GM21576 (cell line): ENCODE measurements around the gene ZC3H12A.
"Not testable (repeated sequence)": the region's sequence is repeated elsewhere in the genome, so short reads cannot be mapped to it uniquely, and the experiment has no call there.

ENCODE experiments used
- ATAC-seq: cut with Tn5 transposase; IDR thresholded peaks from one replicate; pipeline ENCODE4 v1.9.1; 2021; ENCODE audit warnings: mild to moderate bottlenecking, moderate library complexity; ENCODE audit not compliant: unreplicated experiment

The ZC3H12A gene

GRCh38 chr1:37498872-37499617 lies 24.7 kb downstream of the ZC3H12A start:
- no peak for ATAC-seq

GRCh38 chr1:37501661-37502060 lies 27.3 kb downstream of the ZC3H12A start:
- ATAC-seq: no peak

GRCh38 chr1:37502104-37502503 lies 27.7 kb downstream of the ZC3H12A start:
- no peak for ATAC-seq

DNA sequence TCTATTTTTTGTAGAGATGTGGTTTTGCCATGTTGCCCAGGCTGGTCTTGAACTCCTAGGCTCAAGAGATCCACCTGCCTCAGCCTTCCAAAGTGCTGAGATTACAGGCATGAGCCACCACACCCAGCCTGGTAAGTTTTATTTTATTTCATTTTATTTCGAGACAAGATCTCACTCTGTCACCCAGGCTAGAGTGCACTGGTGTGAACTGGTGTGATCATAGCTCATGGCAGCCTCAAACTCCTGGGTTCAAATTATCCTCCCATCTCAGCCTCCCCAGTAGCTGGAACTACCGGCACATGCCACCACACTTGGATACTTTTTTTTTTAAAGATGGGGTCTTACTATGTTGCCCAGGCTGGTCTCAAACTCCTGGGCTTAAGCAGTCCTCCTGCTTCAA lies 28.4 kb downstream of the ZC3H12A start:
- ATAC-seq: not testable (repeated sequence)

GRCh38 chr1:37506740-37507139 lies 32.4 kb downstream of the ZC3H12A start:
- ATAC-seq: no peak

- no peak for ATAC-seq
These were observed 34.8 kb downstream of the ZC3H12A start for GRCh38 chr1:37509181-37509580.

DNA sequence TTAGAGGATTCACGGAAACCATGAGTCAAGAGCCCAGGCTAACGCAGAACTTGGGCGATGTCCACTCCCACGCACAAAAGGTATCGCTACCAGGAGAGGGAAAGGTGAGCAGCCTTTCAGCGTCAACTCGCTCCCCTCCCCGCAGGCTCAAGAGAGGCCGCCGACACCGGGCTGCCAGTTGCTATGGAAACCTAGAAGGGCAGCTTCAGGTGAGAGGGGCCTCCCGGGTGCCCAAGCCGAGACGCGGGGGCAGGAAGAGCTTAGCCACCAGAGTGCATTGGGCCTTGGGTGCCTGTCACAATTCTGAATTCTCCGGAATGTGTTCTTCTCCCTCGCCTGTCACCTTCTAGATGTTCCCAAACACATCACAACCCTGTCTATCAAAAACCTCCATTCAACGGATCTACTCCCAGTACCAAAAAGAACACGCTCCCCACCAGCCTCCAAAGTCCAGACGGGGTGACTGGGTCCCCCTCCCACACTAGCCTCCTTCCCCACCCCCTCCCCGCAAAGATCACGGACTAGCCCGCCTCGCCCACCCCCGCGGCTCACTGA lies 39.5 kb downstream of the ZC3H12A start:
- ATAC-seq: no peak

GRCh38 chr1:37514350-37515184 lies 40.2 kb downstream of the ZC3H12A start, which contains the start of gene MEAF6:
Gene MEAF6, minus strand, starts transcription at chr1:37514766. Its CDS starts 20 bp downstream, at chr1:37514746.
- peak; percentile 65 for ATAC-seq

- ATAC-seq: no peak
These were observed 41.0 kb downstream of the ZC3H12A start for GRCh38 chr1:37515185-37516034.

DNA sequence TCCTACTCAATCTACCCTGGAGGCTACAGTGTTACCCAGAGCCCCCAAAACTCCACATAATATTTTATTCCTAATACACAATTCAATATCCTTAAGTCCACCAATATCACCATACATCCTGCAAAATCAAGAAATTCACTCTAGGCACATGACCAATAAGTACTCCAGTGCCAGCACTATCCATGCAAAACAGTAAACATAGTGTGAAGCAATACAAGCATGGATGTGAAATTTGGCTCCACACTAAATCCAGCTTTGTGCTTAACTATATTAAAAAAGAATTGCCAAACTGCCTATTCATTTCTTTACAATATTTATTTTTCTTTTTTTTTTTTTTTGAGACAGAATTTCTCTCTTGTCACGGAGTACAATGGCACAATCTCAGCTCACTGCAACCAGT lies 43.2 kb downstream of the ZC3H12A start:
- no peak for ATAC-seq

- ATAC-seq: not testable (repeated sequence)
These were observed 43.9 kb downstream of the ZC3H12A start for GRCh38 chr1:37518241-37518640.

- ATAC-seq: not testable (repeated sequence)
These were observed 44.5 kb downstream of the ZC3H12A start for GRCh38 chr1:37518929-37519328.

GRCh38 chr1:37519613-37520012 lies 45.2 kb downstream of the ZC3H12A start:
- ATAC-seq: no peak

GRCh38 chr1:37529888-37530287 lies 55.5 kb downstream of the ZC3H12A start:
- ATAC-seq: not testable (repeated sequence)

- ATAC-seq: not testable (repeated sequence)
These were observed 58.2 kb downstream of the ZC3H12A start for GRCh38 chr1:37532418-37533156.

DNA sequence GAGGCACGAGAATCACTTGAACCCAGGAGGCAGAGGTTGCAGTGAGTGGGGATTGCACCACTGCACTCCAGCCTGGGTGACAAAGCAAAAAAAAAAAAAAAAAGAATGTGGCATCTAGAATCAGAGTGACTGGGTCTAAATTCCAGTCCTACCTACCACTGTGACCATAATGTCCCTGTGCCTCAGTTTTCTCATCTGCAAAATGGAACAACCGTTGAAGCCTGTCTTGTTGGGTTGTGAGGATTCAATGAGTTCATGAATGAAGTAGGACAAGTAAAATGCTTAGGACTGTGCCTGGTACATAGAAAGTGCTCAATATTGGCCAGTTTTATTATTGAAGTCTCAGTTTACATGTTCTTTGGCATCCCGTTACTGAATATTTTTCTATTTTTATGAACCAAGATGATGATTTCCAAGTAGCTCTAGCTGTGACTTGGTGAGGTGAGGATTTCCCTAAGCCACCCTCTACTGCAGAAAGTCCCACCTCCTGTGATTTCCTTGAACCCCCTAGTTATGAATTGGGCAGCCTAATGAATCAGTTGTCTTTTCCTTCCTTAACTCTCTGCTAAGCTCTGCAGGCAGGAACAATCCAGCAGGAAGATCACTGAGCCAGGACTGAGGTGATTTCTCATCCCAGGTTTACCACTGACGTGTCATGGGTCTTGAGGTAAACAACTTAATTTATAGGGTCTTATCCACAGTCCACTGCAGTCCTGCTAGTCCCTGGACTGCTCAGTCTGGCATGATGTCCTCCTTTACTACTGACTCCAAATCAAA lies 59.1 kb downstream of the ZC3H12A start:
- ATAC-seq: no peak
